ENCODE measurements around the gene LLPH.

LLPH gene

GRCh38 chr12:66083766-66084165, 46.8 kb downstream of the LLPH start:
- H3K4me3 ChIP-seq (ENCODE audit: low read depth, low read length), result no peak overlapping the region
- no peak for DNase-seq (ENCODE audit: low read depth)
- TF ChIP-seq CTCF (IDR thresholded peaks at IDR 0.05; ENCODE audit: low read depth, low read length, missing control alignments), result no peak

GRCh38 chr12:66082744-66083143, 47.8 kb downstream of the LLPH start:
- TF ChIP-seq CTCF (IDR thresholded peaks at IDR 0.05; ENCODE audit: low read depth, low read length, missing control alignments), result no peak
- DNase-seq (ENCODE audit: low read depth), result no peak
- H3K4me3 ChIP-seq (ENCODE audit: low read depth, low read length), result no peak overlapping the region

GRCh38 chr12:66080791-66081190, 49.8 kb downstream of the LLPH start:
- no peak overlapping the region for H3K4me3 ChIP-seq (ENCODE audit: low read depth, low read length)
- TF ChIP-seq CTCF (IDR thresholded peaks at IDR 0.05; ENCODE audit: low read depth, low read length, missing control alignments), result no peak
- no peak for DNase-seq (ENCODE audit: low read depth)

GRCh38 chr12:66077542-66077941, 53.0 kb downstream of the LLPH start:
- TF ChIP-seq CTCF (IDR thresholded peaks at IDR 0.05; ENCODE audit: low read depth, low read length, missing control alignments), result no peak
- DNase-seq (ENCODE audit: low read depth), result no peak
- no peak overlapping the region for H3K4me3 ChIP-seq (ENCODE audit: low read depth, low read length)

GRCh38 chr12:66074561-66074960, 56.0 kb downstream of the LLPH start:
- no peak for TF ChIP-seq CTCF (IDR thresholded peaks at IDR 0.05; ENCODE audit: low read depth, low read length, missing control alignments)
- no peak for DNase-seq (ENCODE audit: low read depth)
- H3K4me3 ChIP-seq (ENCODE audit: low read depth, low read length), result no peak overlapping the region

- no peak overlapping the region; the same call in 1 of the 2 replicates for H3K4me3 ChIP-seq (ENCODE audit: low read depth, low read length)
- DNase-seq (ENCODE audit: low read depth), result peak; percentile 53
- TF ChIP-seq CTCF (IDR thresholded peaks at IDR 0.05; ENCODE audit: low read depth, low read length, missing control alignments), result no peak
Observed at GRCh38 chr12:66072566-66072965, 58.0 kb downstream of the LLPH start.

GRCh38 chr12:66072135-66072534, 58.4 kb downstream of the LLPH start:
- no peak overlapping the region for H3K4me3 ChIP-seq (ENCODE audit: low read depth, low read length)
- no peak for DNase-seq (ENCODE audit: low read depth)

More at GRCh38 chr12:66072135-66072534, 58.4 kb downstream of the LLPH start:
- no peak for TF ChIP-seq CTCF (IDR thresholded peaks at IDR 0.05; ENCODE audit: low read depth, low read length, missing control alignments)

Measured in GM12864 (cell line).